K562 (cell line): ENCODE measurements around the gene ST6GALNAC3. TPM values are rescaled to one million over a fixed set of nuclear protein-coding genes. Genes with fewer than 3 reads are reported as not detected.

ENCODE experiments used
- ATAC-seq: fragments of 200-7000 bp; cut with Tn5 transposase; 3 replicates; pipeline ENCODE4 v1.9.1; 2020; ENCODE audit warnings: moderate library complexity
- BruUV-seq: library from RNA; stranded (reverse); fragments of 400-500 nt; replicated peaks from 2 replicates; lab custom pipeline; 2021; lab: Mats Ljungman, UMichigan
- CTCF ChIA-PET: fragments of 300-600 bp; formaldehyde crosslinking; extraction: SDS; loops from one replicate; lab custom pipeline; 2021; ENCODE audit warnings: low intra/inter-chr PET ratio; lab: Yijun Ruan, JAX
- POLR2A ChIA-PET: fragments of 300-600, 350-650 bp; sonication (Branson Sonifier 250); formaldehyde crosslinking; extraction: SDS; loops from one replicate; lab custom pipeline; 2021; ENCODE audit warnings: antibody characterized with exemption, inconsistent platforms; lab: Yijun Ruan, JAX
- DNase-seq, 4 experiments: peaks; one replicate each; pipeline versions ENCODE4 v3.0.0 to v3.0.0-alpha.2; 2011 to 2018; ENCODE audit warnings: low spot score in 3 of 4, mixed read lengths in 3 of 4; ENCODE audit errors: extremely low read depth in 1 of 4
- FAIRE-seq: peaks from 2 replicates; lab custom pipeline; 2011; peaks lifted over from hg19 to GRCh38; lab: Jason Lieb, UNC
- H2AFZ ChIP-seq: 2 replicates; pipeline ENCODE4 v1.6.0; 2011; ENCODE audit warnings: low read depth, low read length, control low read depth, inconsistent platforms
- H3K27ac ChIP-seq: fragments of 200-600 bp; 3 replicates; pipeline ENCODE4 v1.8.0; 2011; ENCODE audit warnings: low read depth, mild to moderate bottlenecking, control low read depth, inconsistent platforms, low read length, moderate library complexity, mixed read lengths; ENCODE audit errors: extremely low read depth
- H3K27me3 ChIP-seq, 2 experiments: fragments of 300-600 bp in 1 of 2; 2 replicates in 1 of 2; 3 replicates in 1 of 2; pipeline versions ENCODE4 v1.6.0 to v1.8.0; 2011; ENCODE audit warnings: inconsistent platforms in 2 of 2, low read length in 2 of 2, mild to moderate bottlenecking in 1 of 2, mixed read lengths in 1 of 2, moderate library complexity in 1 of 2; ENCODE audit not compliant: control insufficient read depth in 2 of 2, insufficient read depth in 2 of 2
- H3K36me3 ChIP-seq: fragments of 300-600 bp; 3 replicates; pipeline ENCODE4 v1.8.0; 2011; ENCODE audit warnings: mild to moderate bottlenecking, low read length, inconsistent platforms; ENCODE audit not compliant: control insufficient read depth, insufficient read depth
- H3K4me1 ChIP-seq, 2 experiments: fragments of 200-600 bp in 1 of 2; replicated peaks in 1 of 2; 2 replicates in 1 of 2; 3 replicates in 1 of 2; pipeline versions ENCODE4 v1.5.1 to v1.8.0; 2011; ENCODE audit warnings: inconsistent platforms in 2 of 2, low read length in 2 of 2, mild to moderate bottlenecking in 1 of 2, mixed read lengths in 1 of 2, moderate library complexity in 1 of 2; ENCODE audit not compliant: control insufficient read depth in 2 of 2, insufficient read depth in 2 of 2
- H3K4me2 ChIP-seq: 2 replicates; pipeline ENCODE4 v1.6.1; 2011; ENCODE audit warnings: low read length, control low read depth, inconsistent platforms, mixed read lengths; ENCODE audit not compliant: insufficient read depth
- H3K4me3 ChIP-seq: fragments of 200-600 bp; sonication (generic), shearing (Covaris generic); 2 replicates; pipeline ENCODE4 v1.5.1; 2016; ENCODE audit warnings: control low read depth, inconsistent platforms
- H3K79me2 ChIP-seq: fragments of 200-600 bp; 3 replicates; pipeline ENCODE4 v1.8.0; 2011; ENCODE audit warnings: low read length, inconsistent platforms; ENCODE audit not compliant: control insufficient read depth, insufficient read depth
- H3K9ac ChIP-seq, 2 experiments: 2 replicates each; pipeline versions ENCODE4 v1.6.0 to v1.6.1; 2011; ENCODE audit warnings: low read depth in 2 of 2, low read length in 2 of 2, control low read depth in 1 of 2, inconsistent platforms in 1 of 2, mild to moderate bottlenecking in 1 of 2, mixed read lengths in 1 of 2; ENCODE audit not compliant: insufficient read depth in 1 of 2
- H3K9me1 ChIP-seq: one replicate; pipeline ENCODE4 v1.6.0; 2011; ENCODE audit warnings: inconsistent platforms, mild to moderate bottlenecking, low read length, moderate library complexity; ENCODE audit not compliant: control insufficient read depth, insufficient read depth
- H3K9me3 ChIP-seq: replicated peaks from 2 replicates; pipeline ENCODE4 v1.5.1; 2011; ENCODE audit warnings: low read depth, low read length, inconsistent platforms; ENCODE audit not compliant: control insufficient read depth, insufficient read depth
- H4K20me1 ChIP-seq: replicated peaks from 2 replicates; pipeline ENCODE4 v1.6.1; 2011; ENCODE audit warnings: low read length, inconsistent platforms, mixed read lengths; ENCODE audit not compliant: control insufficient read depth, insufficient read depth
- ATF1 ChIP-seq, 2 experiments: fragments of 450-650 bp in 1 of 2; IDR thresholded peaks; 2 replicates each; pipeline ENCODE4 v1.6.1; 2016; ENCODE audit warnings: missing compliant biosample characterization in 1 of 2, missing genetic modification characterization in 1 of 2
- CBX5 ChIP-seq: IDR thresholded peaks from 2 replicates; pipeline ENCODE4 v1.6.1; 2014; ENCODE audit warnings: low read depth, borderline replicate concordance
- CREB1 ChIP-seq, 2 experiments: sonication (generic) in 1 of 2; formaldehyde crosslinking in 1 of 2; IDR thresholded peaks; 2 replicates each; pipeline versions ENCODE4 v1.6.1 to v1.8.0; 2012 to 2022; ENCODE audit warnings: inconsistent platforms in 1 of 2, mild to moderate bottlenecking in 1 of 2, missing genetic modification reagents in 1 of 2, moderate library complexity in 1 of 2
- GABPA ChIP-seq: fragments of 200-800 bp; sonication (Bioruptor generic); conservative IDR thresholded peaks from 2 replicates; pipeline ENCODE4 v1.6.1; 2016; ENCODE audit warnings: low read depth, missing genetic modification characterization, missing compliant biosample characterization
- KLF10 ChIP-seq: fragments of 250-450 bp; sonication (Bioruptor Pico); IDR thresholded peaks from 2 replicates; pipeline ENCODE4 v1.6.1; 2021; ENCODE audit warnings: matching md5 sums
- PATZ1 ChIP-seq: fragments of 250-450 bp; sonication (Bioruptor Pico); IDR thresholded peaks from 2 replicates; pipeline ENCODE4 v1.5.0; 2020; ENCODE audit warnings: mild to moderate bottlenecking, borderline replicate concordance
- STAG1 ChIP-seq: sonication (generic); formaldehyde crosslinking; IDR thresholded peaks from 2 replicates; pipeline ENCODE4 v1.5.0; 2020; ENCODE audit warnings: missing genetic modification reagents, borderline replicate concordance
- TCF3 ChIP-seq: sonication (generic); formaldehyde crosslinking; IDR thresholded peaks from 2 replicates; pipeline ENCODE4 v1.4.0; 2020; ENCODE audit warnings: mild to moderate bottlenecking, missing genetic modification reagents
- TFE3 ChIP-seq: fragments of 450-650 bp; formaldehyde crosslinking; IDR thresholded peaks from 2 replicates; pipeline ENCODE4 v1.4.0; 2020; ENCODE audit warnings: mild to moderate bottlenecking, mixed read lengths
- ZC3H4 ChIP-seq: sonication (generic); formaldehyde crosslinking; IDR thresholded peaks from 2 replicates; pipeline ENCODE4 v1.9.0; 2021; ENCODE audit warnings: missing genetic modification reagents, borderline replicate concordance
- ZFP36 ChIP-seq: fragments of 150-350 bp; IDR thresholded peaks from 2 replicates; pipeline ENCODE4 v1.6.1; 2018; ENCODE audit warnings: low read length, low read depth; ENCODE audit not compliant: partially characterized antibody
- WGBS: fragments of 100-300 bp; shearing (Covaris generic); methylation state at CpG from one replicate; pipeline ENCODE4 v1.1.6; 2016; ENCODE audit warnings: low coverage, mixed read lengths; ENCODE audit not compliant: insufficient coverage; ENCODE audit errors: missing lambda C conversion rate; 5-methylcytosine and 5-hydroxymethylcytosine counted together
- in situ Hi-C: fragments of 300-500 bp; cut with MboI; formaldehyde crosslinking; loops from 4 replicates; pipeline ENCODE4 v1.15.0; 2018; ENCODE audit warnings: inconsistent platforms, mixed read lengths
- intact Hi-C: fragments of 100-400 bp; cut with micrococcal nuclease; formaldehyde crosslinking; loops from 2 replicates; pipeline ENCODE4 v1.14.2; 2022
- polyA plus RNA-seq, 8 experiments: library from polyadenylated mRNA; depleted of rRNA in 4 of 8; stranded (reverse) in 5 of 8; unstranded in 3 of 8; fragments of >200 nt; fragmentation: Nextera tagmentation in 2 of 8; fragmentation: Illumina TruSeq in 1 of 8; extraction: Ambion mirVana in 2 of 8; extraction: Trizol in 1 of 8; gene quantifications; 2 replicates each; pipeline versions ENCODE4 v1.2.1 to v1.2.3, GENCODE V29; 2011 to 2014; ENCODE audit warnings: inconsistent platforms in 1 of 8, missing spikeins in 1 of 8
- total RNA-seq, 7 experiments: library from RNA; depleted of rRNA in 6 of 7; stranded (reverse); fragments of >200 nt in 6 of 7; fragmentation: Illumina TruSeq in 2 of 7; extraction: Trizol in 2 of 7; gene quantifications; 2 replicates each; pipeline versions ENCODE4 v1.2.1 to v1.2.3, GENCODE V29; 2011 to 2021; ENCODE audit warnings: low replicate concordance in 1 of 7
- TF ChIP-seq, protein P1 (sequence below): fragments of 250-450 bp; sonication (Bioruptor Pico); IDR thresholded peaks from 2 replicates; pipeline ENCODE4 v1.8.0; 2021; ENCODE audit warnings: mild to moderate bottlenecking, moderate library complexity
- TF ChIP-seq, protein P2 (sequence below): fragments of 200-800 bp; sonication (Bioruptor generic); IDR thresholded peaks from 2 replicates; pipeline ENCODE4 v1.6.1; 2017; ENCODE audit warnings: missing genetic modification characterization, missing compliant biosample characterization

ST6GALNAC3 gene
- total and polyA plus RNA-seq, 9 of the 15 experiments (the other 6 are each of a cell fraction or from before 2014, with no cell fraction given) = 0.04 to 0.29 (median 0.18) TPM; not detected in 6

DNA sequence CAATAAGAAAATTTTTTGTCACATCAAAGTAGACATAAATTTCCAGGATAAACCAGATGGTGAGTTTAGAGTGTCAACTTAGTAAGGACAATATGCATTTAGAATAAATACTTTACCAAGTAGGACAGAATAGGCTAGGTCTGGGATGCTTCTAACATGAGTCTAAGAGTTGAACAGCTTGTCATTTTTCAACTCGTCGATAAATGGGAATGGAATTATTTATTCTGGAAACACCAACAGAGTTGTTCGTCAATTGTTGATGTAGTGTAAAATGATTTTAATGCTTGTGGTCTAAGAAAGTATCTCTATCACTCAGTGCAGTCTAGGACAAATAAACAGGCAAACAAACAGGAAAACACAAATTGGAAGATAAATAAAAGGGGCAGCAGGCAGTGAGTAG lies 434.3 kb downstream of the ST6GALNAC3 start (continued):
- TF ChIP-seq STAG1 = no peak

- Histone ChIP-seq H2AFZ (no peak overlapping the region), H3K27ac (no peak overlapping the region), H3K36me3 (no peaks in the 10 kb centered on the region), H3K9me1 (no peaks in the 10 kb centered on the region), H3K79me2 (no peaks in the 10 kb centered on the region), H3K4me3 (no peak overlapping the region), H3K4me2 (no peak overlapping the region), H3K4me1 (no peaks in the 10 kb centered on the region), H3K9me3 (no peaks in the 10 kb centered on the region), H3K27me3 (no peaks in the 10 kb centered on the region), H4K20me1 (no peaks in the 10 kb centered on the region), H3K9ac (no peak overlapping the region)
- no TSS peak for BruUV-seq
- in situ Hi-C loops (no loop called here), intact Hi-C loops (no loop called here)
- FAIRE-seq (no peak), DNase-seq (no peak), ATAC-seq (no peak)
- CTCF ChIA-PET = no interaction called here
- POLR2A ChIA-PET = no interaction called here
- 3% methylated on average over 5 of the region's 7 CpGs for WGBS
- TF ChIP-seq GABPA (tag) (no peak), TCF3 (CRISPR knock-in tag) (no peak), ZC3H4 (no peak), TFE3 (no peak), ATF1 (CRISPR knock-in tag; IDR thresholded peaks at IDR 0.05) (no peak), ATF1 (tag; IDR thresholded peaks at IDR 0.05) (no peak), CBX5 (no peak), CREB1 (IDR thresholded peaks at IDR 0.05) (no peak), CREB1 (CRISPR knock-in tag; IDR thresholded peaks at IDR 0.05) (no peak), ZFP36 (no peak), PATZ1 (CRISPR knock-in tag) (no peak), KLF10 (CRISPR knock-in tag) (no peak)
- TF ChIP-seq, protein P1, sequence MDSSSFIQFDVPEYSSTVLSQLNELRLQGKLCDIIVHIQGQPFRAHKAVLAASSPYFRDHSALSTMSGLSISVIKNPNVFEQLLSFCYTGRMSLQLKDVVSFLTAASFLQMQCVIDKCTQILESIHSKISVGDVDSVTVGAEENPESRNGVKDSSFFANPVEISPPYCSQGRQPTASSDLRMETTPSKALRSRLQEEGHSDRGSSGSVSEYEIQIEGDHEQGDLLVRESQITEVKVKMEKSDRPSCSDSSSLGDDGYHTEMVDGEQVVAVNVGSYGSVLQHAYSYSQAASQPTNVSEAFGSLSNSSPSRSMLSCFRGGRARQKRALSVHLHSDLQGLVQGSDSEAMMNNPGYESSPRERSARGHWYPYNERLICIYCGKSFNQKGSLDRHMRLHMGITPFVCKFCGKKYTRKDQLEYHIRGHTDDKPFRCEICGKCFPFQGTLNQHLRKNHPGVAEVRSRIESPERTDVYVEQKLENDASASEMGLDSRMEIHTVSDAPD = no peak
- TF ChIP-seq, protein P2, sequence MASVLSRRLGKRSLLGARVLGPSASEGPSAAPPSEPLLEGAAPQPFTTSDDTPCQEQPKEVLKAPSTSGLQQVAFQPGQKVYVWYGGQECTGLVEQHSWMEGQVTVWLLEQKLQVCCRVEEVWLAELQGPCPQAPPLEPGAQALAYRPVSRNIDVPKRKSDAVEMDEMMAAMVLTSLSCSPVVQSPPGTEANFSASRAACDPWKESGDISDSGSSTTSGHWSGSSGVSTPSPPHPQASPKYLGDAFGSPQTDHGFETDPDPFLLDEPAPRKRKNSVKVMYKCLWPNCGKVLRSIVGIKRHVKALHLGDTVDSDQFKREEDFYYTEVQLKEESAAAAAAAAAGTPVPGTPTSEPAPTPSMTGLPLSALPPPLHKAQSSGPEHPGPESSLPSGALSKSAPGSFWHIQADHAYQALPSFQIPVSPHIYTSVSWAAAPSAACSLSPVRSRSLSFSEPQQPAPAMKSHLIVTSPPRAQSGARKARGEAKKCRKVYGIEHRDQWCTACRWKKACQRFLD = no peak
Measured at GRCh38 chr1:76510672-76511557, 436.4 kb downstream of the ST6GALNAC3 start.
